CD4-positive, alpha-beta memory T cell (primary cell): Measurements from ENCODE around the gene CCDC178. TPM values are rescaled to one million over a fixed set of nuclear protein-coding genes. Genes with fewer than 3 reads are reported as not detected.

ENCODE experiments used
- CTCF ChIA-PET: fragments of 350-600 bp; sonication (Branson Sonifier 250); formaldehyde crosslinking; loops from one replicate; lab custom pipeline; 2021; ENCODE audit warnings: inconsistent platforms; ENCODE audit not compliant: partially characterized antibody; lab: Charles Lee
- POLR2A ChIA-PET: fragments of 350-600 bp; sonication (Branson Sonifier 250); formaldehyde crosslinking; loops from one replicate; lab custom pipeline; 2021; ENCODE audit not compliant: partially characterized antibody; lab: Charles Lee
- DNase-seq, 5 donors: peaks; one replicate each; pipeline versions ENCODE4 v3.0.0 to v3.0.0-alpha.2; 2020 to 2022; ENCODE audit warnings: mixed read lengths in 1 of 5
- H3K27ac ChIP-seq: one replicate; pipeline ENCODE4 v1.7.0; 2013; ENCODE audit warnings: low read depth, low read length
- H3K27me3 ChIP-seq: 2 replicates; pipeline ENCODE4 v1.7.0; 2013; ENCODE audit warnings: mild to moderate bottlenecking, low read length, moderate library complexity; ENCODE audit not compliant: insufficient read depth
- H3K36me3 ChIP-seq: 2 replicates; pipeline ENCODE4 v1.7.0; 2013; ENCODE audit warnings: mild to moderate bottlenecking, low read length, moderate library complexity; ENCODE audit not compliant: insufficient read depth
- H3K4me1 ChIP-seq: 2 replicates; pipeline ENCODE4 v1.7.0; 2013; ENCODE audit warnings: mild to moderate bottlenecking, low read length, moderate library complexity; ENCODE audit not compliant: insufficient read depth
- H3K4me3 ChIP-seq, 2 donors: one replicate each; pipeline ENCODE4 v1.7.0; 2013; ENCODE audit warnings: low read length in 2 of 2, mild to moderate bottlenecking in 1 of 2
- H3K9me3 ChIP-seq, 2 donors: one replicate each; pipeline ENCODE4 v1.7.0; 2013; ENCODE audit warnings: low read length in 2 of 2, control low read depth in 1 of 2; ENCODE audit not compliant: control insufficient read depth in 1 of 2
- H3K27ac Mint-ChIP-seq, 7 donors: one replicate each; pipeline ENCODE4 v1.8.0; 2020 to 2021; ENCODE audit warnings: mixed read lengths in 7 of 7, mild to moderate bottlenecking in 6 of 7, inconsistent platforms in 3 of 7, moderate library complexity in 3 of 7
- H3K27me3 Mint-ChIP-seq, 2 donors: one replicate each; pipeline ENCODE4 v1.8.0; 2020 to 2021; ENCODE audit warnings: mixed read lengths in 2 of 2
- H3K36me3 Mint-ChIP-seq, 2 donors: one replicate each; pipeline ENCODE4 v1.8.0; 2020 to 2021; ENCODE audit warnings: mixed read lengths in 2 of 2, inconsistent platforms in 1 of 2, mild to moderate bottlenecking in 1 of 2
- H3K4me1 Mint-ChIP-seq, 4 donors: one replicate each; pipeline ENCODE4 v1.8.0; 2020 to 2021; ENCODE audit warnings: mixed read lengths in 4 of 4, mild to moderate bottlenecking in 1 of 4
- H3K4me3 Mint-ChIP-seq, 8 donors: one replicate each; pipeline ENCODE4 v1.8.0; 2020 to 2021; ENCODE audit warnings: mixed read lengths in 8 of 8, mild to moderate bottlenecking in 7 of 8, moderate library complexity in 6 of 8, inconsistent platforms in 3 of 8
- H3K9me3 Mint-ChIP-seq, 8 donors: one replicate each; pipeline ENCODE4 v1.8.0; 2020 to 2021; ENCODE audit warnings: mixed read lengths in 8 of 8, mild to moderate bottlenecking in 5 of 8, inconsistent platforms in 3 of 8, moderate library complexity in 1 of 8
- intact Hi-C: fragments of 100-400 bp; cut with micrococcal nuclease; formaldehyde crosslinking; loops from one replicate; pipeline ENCODE4 v1.15.1; 2023
- polyA plus RNA-seq, 2 donors: library from polyadenylated mRNA; unstranded; fragments of 300-500 nt; fragmentation: Illumina TruSeq; gene quantifications; one replicate each; pipeline ENCODE4 v1.2.3, GENCODE V29; 2021
- total RNA-seq, 2 experiments: library from RNA; stranded (reverse); gene quantifications; one replicate each; pipeline ENCODE4 v1.2.3, GENCODE V29; 2021

Gene CCDC178
- total and polyA plus RNA-seq, 4 experiments from 2014 or later, result not detected

DNA sequence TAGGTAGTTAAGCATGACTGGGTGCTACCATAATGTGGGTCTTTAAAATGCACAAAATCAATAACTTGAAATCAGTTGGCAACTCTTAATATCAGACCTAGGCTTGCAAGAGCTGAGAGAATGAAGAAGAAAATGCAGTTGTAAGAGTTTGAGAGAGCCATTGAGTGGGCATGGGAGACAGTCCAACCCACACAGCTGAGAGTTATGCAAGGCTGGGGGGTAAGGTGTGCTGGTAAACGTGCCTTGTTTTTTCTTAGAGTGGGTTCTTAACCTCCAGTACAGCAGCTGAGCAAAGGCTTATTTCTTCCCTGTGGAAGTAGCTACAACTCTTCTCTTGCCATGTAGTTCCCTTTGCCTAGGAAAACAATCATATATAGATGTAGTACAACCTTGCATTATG lies 20.2 kb upstream of the CCDC178 start:
- no peak for DNase-seq
- Mint-ChIP-seq H3K27me3 (no peaks in the 10 kb centered on the region), H3K4me1 (no peaks in the 10 kb centered on the region), H3K27ac (no peak overlapping the region), H3K36me3 (no peaks in the 10 kb centered on the region), H3K9me3 (peaks cover 2 to 23% (median 6%) of the 10 kb centered on the region in 8 donors), H3K4me3 (no peak overlapping the region)
- H3K4me1 ChIP-seq, result no peaks in the 10 kb centered on the region
- no peaks in the 10 kb centered on the region for H3K27me3 ChIP-seq
- H3K4me3 ChIP-seq, result no peak overlapping the region
- no peak overlapping the region for H3K27ac ChIP-seq
- ChIA-PET CTCF (no interaction called here), POLR2A (no interaction called here)
- intact Hi-C loops, result no loop called here
- H3K36me3 ChIP-seq, result no peaks in the 10 kb centered on the region
- no peaks in the 10 kb centered on the region for H3K9me3 ChIP-seq

DNA sequence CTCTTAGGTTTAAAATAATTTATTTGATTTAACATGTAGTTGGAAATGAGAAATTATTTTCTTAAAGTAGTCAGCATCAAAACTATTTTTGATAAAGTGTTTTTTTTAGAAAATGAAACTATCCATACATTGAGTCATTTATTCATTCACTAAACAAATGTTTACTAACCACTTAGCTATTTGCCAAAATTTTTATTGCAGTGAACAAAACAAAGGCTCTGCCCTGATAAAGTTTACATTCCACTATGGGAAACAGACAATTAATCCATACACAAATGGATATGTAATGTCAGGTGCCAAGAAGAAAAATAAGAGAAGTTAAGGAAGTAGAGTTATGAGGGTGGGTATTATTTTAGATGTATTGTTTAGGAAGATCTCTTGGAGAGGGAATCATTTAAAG lies 19.1 kb upstream of the CCDC178 start:
- Mint-ChIP-seq H3K27ac (no peak overlapping the region), H3K27me3 (no peaks in the 10 kb centered on the region), H3K9me3 (peaks cover 2 to 23% (median 7%) of the 10 kb centered on the region in 8 donors), H3K4me3 (no peak overlapping the region), H3K36me3 (no peaks in the 10 kb centered on the region), H3K4me1 (no peaks in the 10 kb centered on the region)
- no peaks in the 10 kb centered on the region for H3K9me3 ChIP-seq
- intact Hi-C loops, result no loop called here
- H3K27ac ChIP-seq, result no peak overlapping the region
- ChIA-PET POLR2A (no interaction called here), CTCF (no interaction called here)
- no peaks in the 10 kb centered on the region for H3K36me3 ChIP-seq
- H3K4me3 ChIP-seq, result no peak overlapping the region
- no peak for DNase-seq
- H3K4me1 ChIP-seq, result no peaks in the 10 kb centered on the region
- no peaks in the 10 kb centered on the region for H3K27me3 ChIP-seq

DNA sequence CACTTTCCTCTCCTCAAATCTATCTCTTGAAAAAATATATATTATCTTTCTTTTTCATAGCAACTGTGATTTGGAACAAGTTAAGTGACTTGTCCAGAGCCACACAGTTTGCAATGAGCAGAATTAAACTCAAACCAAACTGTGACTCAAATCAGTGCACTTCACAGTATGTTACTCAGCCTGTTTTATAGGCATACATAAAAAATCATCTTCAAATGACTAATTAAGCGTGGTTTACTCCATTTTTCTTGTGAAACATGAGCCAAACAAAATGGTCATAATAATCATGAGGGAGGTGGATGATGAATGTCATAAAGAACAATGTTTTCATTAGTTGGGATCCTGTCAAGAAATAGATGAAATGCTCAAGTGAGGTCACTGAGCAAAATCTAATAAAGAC lies 6.1 kb upstream of the CCDC178 start:
- POLR2A ChIA-PET, result no interaction called here
- H3K27me3 Mint-ChIP-seq, result no peaks in the 10 kb centered on the region
- intact Hi-C loops, result no loop called here
- no peaks in the 10 kb centered on the region for H3K36me3 Mint-ChIP-seq
- no peaks in the 10 kb centered on the region for H3K4me1 Mint-ChIP-seq
- no peaks in the 10 kb centered on the region for H3K36me3 ChIP-seq
- no peak overlapping the region for H3K4me3 Mint-ChIP-seq
- CTCF ChIA-PET, result no interaction called here
- no peak overlapping the region for H3K27ac ChIP-seq
- no peak for DNase-seq
- no peak overlapping the region for H3K27ac Mint-ChIP-seq
- H3K27me3 ChIP-seq, result no peaks in the 10 kb centered on the region
- H3K4me3 ChIP-seq, result no peak overlapping the region
- peaks cover 0 to 6% (median 3%) of the 10 kb centered on the region in 8 donors for H3K9me3 Mint-ChIP-seq
- no peaks in the 10 kb centered on the region for H3K4me1 ChIP-seq
- H3K9me3 ChIP-seq, result no peaks in the 10 kb centered on the region

DNA sequence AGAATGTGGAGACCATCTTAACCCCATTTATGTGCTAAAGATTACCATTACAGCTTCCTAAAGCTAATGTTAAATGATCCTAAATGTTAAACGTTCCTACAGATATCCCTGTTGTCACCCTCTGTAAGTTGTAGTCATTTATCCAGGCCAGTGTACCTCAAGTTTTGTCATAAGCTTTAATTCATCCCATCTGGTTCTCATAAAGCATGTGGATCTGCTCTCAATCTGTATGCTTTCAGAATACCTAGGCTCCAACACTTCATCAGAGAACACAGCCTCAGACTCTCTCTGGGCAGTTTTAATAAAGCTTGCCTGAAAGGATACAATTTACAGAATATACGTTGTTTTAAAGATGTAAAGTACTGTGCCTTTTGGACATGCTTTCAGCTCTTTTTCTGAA lies 4.2 kb upstream of the CCDC178 start:
- POLR2A ChIA-PET, result no interaction called here
- intact Hi-C loops, result no loop called here

DNA sequence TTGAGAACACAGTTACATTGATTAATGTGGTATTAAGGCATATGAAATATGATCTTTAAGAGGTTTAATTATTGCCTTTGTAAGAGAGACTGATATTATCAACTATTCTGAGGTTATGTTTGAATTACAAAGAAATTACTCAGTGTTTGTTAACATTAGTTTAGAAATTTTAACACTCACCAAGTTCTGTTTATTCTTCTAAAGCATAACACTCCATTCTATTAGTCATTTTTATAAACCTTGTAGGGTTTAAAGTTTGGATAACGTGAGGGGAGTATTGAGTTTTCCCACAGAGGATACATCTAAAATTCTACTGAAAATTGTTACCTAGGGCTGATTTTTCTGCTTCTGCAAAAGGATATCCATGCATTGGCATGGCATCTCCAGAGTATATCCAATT lies 7.7 kb downstream of the CCDC178 start:
- POLR2A ChIA-PET, result no interaction called here
- no peaks in the 10 kb centered on the region for H3K36me3 Mint-ChIP-seq
- intact Hi-C loops, result no loop called here

More for the DNA sequence above, 4.2 kb upstream of the CCDC178 start:
- no peak for DNase-seq
- peaks cover 0 to 1% of the 10 kb centered on the region in 2 donors for H3K27me3 Mint-ChIP-seq
- no peak overlapping the region for H3K27ac Mint-ChIP-seq
- Histone ChIP-seq H3K4me3 (no peak overlapping the region), H3K4me1 (no peaks in the 10 kb centered on the region), H3K9me3 (no peaks in the 10 kb centered on the region), H3K27me3 (no peaks in the 10 kb centered on the region), H3K27ac (no peak overlapping the region), H3K36me3 (no peaks in the 10 kb centered on the region)
- H3K4me1 Mint-ChIP-seq, result peaks cover 0 to 3% (median 0%) of the 10 kb centered on the region in 4 donors
- H3K36me3 Mint-ChIP-seq, result no peaks in the 10 kb centered on the region
- CTCF ChIA-PET, result no interaction called here
- H3K9me3 Mint-ChIP-seq, result peaks cover 0 to 17% (median 5%) of the 10 kb centered on the region in 8 donors
- H3K4me3 Mint-ChIP-seq, result no peak overlapping the region

DNA sequence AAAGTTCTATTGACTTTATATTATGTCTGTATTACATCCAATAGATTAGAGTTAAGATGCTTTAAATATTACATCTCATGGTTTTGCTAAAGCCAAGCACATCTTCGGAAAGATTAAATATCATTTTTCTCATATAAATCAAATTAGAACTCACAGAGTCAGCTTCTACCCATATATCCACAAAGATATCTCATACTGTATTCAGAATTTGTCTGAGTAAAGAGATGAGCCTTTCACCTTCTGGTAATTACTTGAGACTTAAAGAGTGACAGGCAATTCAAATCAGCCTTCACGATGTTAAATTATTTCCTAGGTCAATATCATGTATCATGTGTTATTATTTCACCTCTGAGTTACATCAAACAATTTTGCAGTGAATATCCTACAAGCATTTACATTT lies 13.0 kb downstream of the CCDC178 start:
- H3K27ac Mint-ChIP-seq, result no peak overlapping the region
- peaks cover 0 to 9% (median 2%) of the 10 kb centered on the region in 8 donors for H3K9me3 Mint-ChIP-seq
- Histone ChIP-seq H3K36me3 (no peaks in the 10 kb centered on the region), H3K27me3 (no peaks in the 10 kb centered on the region), H3K4me1 (no peaks in the 10 kb centered on the region), H3K27ac (no peak overlapping the region), H3K9me3 (no peaks in the 10 kb centered on the region), H3K4me3 (no peak overlapping the region)
- H3K27me3 Mint-ChIP-seq, result no peaks in the 10 kb centered on the region
- H3K4me3 Mint-ChIP-seq, result no peak overlapping the region
- no peaks in the 10 kb centered on the region for H3K4me1 Mint-ChIP-seq
- POLR2A ChIA-PET, result no interaction called here
- intact Hi-C loops, result no loop called here
- CTCF ChIA-PET, result no interaction called here
- no peaks in the 10 kb centered on the region for H3K36me3 Mint-ChIP-seq
- no peak for DNase-seq

More for the DNA sequence above, 7.7 kb downstream of the CCDC178 start:
- Mint-ChIP-seq H3K9me3 (peaks cover 0 to 8% (median 5%) of the 10 kb centered on the region in 8 donors), H3K27me3 (no peaks in the 10 kb centered on the region), H3K4me1 (no peaks in the 10 kb centered on the region), H3K4me3 (no peak overlapping the region), H3K27ac (no peak overlapping the region)
- H3K4me3 ChIP-seq, result no peak overlapping the region
- H3K4me1 ChIP-seq, result no peaks in the 10 kb centered on the region
- no peak for DNase-seq
- H3K9me3 ChIP-seq, result no peaks in the 10 kb centered on the region
- H3K27me3 ChIP-seq, result no peaks in the 10 kb centered on the region
- H3K27ac ChIP-seq, result no peak overlapping the region
- H3K36me3 ChIP-seq, result no peaks in the 10 kb centered on the region
- CTCF ChIA-PET, result no interaction called here

DNA sequence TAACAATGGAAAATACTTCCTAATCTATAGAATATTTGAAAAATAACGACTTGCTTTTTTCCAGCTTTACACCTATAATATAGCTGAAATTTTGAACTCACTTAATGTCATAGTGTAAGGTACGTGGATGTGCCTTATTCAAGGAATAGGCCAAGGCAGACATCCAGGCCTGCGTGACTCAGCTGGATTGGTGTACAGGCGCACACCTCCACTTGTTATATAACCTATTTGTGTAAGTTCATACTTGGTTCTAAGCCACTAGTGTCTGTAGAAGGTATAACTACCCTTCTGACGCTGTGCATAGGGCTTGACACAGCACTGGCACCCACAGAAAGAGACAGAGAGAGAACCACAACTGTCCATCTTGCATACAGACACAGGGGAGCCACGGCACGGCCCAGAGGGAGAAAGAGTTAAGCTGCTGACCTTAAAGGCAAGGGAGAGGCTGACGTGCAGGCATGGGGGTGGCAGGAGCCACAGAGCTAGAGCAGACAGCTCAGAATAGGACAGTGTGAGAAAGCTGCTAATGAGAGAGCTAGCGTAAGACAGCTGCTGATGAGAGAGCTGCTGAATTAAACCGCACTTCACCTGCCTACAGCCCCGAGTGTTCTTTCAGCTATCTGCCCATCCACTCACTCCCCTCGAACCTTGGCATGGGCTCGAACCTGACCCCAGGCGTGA lies 16.1 kb downstream of the CCDC178 start:
- Histone ChIP-seq H3K9me3 (no peaks in the 10 kb centered on the region), H3K27me3 (no peaks in the 10 kb centered on the region), H3K27ac (no peak overlapping the region), H3K36me3 (no peaks in the 10 kb centered on the region), H3K4me1 (no peaks in the 10 kb centered on the region), H3K4me3 (no peak overlapping the region)
- DNase-seq, result no peak
- Mint-ChIP-seq H3K27me3 (no peaks in the 10 kb centered on the region), H3K36me3 (no peaks in the 10 kb centered on the region), H3K4me1 (no peaks in the 10 kb centered on the region), H3K4me3 (no peak overlapping the region), H3K9me3 (peaks cover 0 to 10% (median 2%) of the 10 kb centered on the region in 8 donors), H3K27ac (no peak overlapping the region)
- ChIA-PET POLR2A (no interaction called here), CTCF (no interaction called here)
- intact Hi-C loops, result no loop called here
